ENCODE results near the gene RASGEF1B.

- TF ChIP-seq CTCF (conservative IDR thresholded peaks at IDR 0.05 in 1 of 2, IDR thresholded peaks at IDR 0.05 in 1 of 2; ENCODE audit: extremely low read depth in 1 of 2, insufficient read depth in 1 of 2, low read depth in 1 of 2, low read length in 2 of 2) (no peak), EZH2 (IDR thresholded peaks at IDR 0.05; ENCODE audit: borderline replicate concordance, low read length) (no peak)
These were observed 72.2 kb downstream of the RASGEF1B start for GRCh38 chr4:81399306-81400086.

All from mammary epithelial cell (primary cell).